ENCODE results near the gene LKAAEAR1. TPM values are rescaled to one million over a fixed set of nuclear protein-coding genes. Genes with fewer than 3 reads are reported as not detected.

LKAAEAR1 gene
- total and polyA plus RNA-seq, 9 of the 15 experiments (the other 6 are each of a cell fraction or from before 2014, with no cell fraction given) = not detected

DNA sequence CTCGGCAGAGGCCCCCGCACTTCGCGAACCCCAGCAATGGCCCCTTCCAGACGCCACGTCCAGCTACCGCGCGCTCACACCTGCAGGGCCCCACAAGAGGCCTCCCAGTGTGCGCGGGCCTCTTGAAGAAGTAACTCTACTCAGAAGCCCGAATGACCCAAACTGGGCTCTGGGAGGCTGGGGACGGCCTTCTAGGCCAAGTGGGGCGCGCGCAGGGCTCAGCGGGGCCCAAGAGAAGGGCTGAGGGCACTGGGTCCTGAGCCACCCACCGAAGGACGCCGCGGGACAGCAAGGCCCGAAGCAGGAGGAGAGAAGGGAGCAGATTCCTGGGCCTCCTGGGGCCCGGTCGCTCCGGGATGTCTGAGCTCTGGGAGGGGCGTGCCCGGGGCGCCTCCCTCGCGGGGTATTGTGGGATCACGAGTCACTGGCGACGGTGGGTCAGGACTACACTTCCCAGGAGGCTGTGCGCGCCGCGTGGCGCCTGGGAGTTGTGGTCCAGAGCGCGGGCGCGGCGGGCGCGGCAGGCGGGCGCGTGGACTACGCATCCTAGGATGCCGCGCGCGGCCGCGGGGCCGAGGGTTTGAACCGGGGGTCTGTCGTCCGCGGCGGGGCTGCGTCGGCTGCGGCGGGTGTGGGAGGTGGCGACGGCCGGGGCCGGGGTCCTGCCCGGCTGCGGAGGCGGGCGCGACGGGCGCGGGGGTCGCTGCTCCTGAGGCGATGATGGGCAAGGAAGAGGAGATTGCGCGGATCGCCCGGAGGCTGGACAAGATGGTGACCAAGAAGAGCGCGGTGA is 21.4 kb downstream of the LKAAEAR1 start, which contains the start of gene TCEA2 (continued):
- TF ChIP-seq, protein P1, sequence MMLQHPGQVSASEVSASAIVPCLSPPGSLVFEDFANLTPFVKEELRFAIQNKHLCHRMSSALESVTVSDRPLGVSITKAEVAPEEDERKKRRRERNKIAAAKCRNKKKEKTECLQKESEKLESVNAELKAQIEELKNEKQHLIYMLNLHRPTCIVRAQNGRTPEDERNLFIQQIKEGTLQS (IDR thresholded peaks at IDR 0.05) = no peak
- TF ChIP-seq, protein P1 (CRISPR knock-in tag; conservative IDR thresholded peaks at IDR 0.05) = no peak
- peak; percentile 95 for TF ChIP-seq ERF (CRISPR knock-in tag; IDR thresholded peaks at IDR 0.05)
- no peak for TF ChIP-seq CBX5 (IDR thresholded peaks at IDR 0.05; ENCODE audit: borderline replicate concordance, low read depth)
- TF ChIP-seq ZNF184 (CRISPR knock-in tag; IDR thresholded peaks at IDR 0.05) = no peak
- TF ChIP-seq HMG20B (CRISPR knock-in tag; IDR thresholded peaks at IDR 0.05) = no peak
- TF ChIP-seq ZZZ3 (IDR thresholded peaks at IDR 0.05) = no peak
- peak; percentile 92 for TF ChIP-seq CXXC5 (CRISPR knock-in tag; IDR thresholded peaks at IDR 0.05)
- TF ChIP-seq, protein P2, sequence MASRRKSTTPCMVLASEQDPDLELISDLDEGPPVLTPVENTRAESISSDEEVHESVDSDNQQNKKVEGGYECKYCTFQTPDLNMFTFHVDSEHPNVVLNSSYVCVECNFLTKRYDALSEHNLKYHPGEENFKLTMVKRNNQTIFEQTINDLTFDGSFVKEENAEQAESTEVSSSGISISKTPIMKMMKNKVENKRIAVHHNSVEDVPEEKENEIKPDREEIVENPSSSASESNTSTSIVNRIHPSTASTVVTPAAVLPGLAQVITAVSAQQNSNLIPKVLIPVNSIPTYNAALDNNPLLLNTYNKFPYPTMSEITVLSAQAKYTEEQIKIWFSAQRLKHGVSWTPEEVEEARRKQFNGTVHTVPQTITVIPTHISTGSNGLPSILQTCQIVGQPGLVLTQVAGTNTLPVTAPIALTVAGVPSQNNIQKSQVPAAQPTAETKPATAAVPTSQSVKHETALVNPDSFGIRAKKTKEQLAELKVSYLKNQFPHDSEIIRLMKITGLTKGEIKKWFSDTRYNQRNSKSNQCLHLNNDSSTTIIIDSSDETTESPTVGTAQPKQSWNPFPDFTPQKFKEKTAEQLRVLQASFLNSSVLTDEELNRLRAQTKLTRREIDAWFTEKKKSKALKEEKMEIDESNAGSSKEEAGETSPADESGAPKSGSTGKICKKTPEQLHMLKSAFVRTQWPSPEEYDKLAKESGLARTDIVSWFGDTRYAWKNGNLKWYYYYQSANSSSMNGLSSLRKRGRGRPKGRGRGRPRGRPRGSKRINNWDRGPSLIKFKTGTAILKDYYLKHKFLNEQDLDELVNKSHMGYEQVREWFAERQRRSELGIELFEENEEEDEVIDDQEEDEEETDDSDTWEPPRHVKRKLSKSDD (conservative IDR thresholded peaks at IDR 0.05; ENCODE audit: low read length) = peak; percentile 53; the same call in 1 of the 2 replicates
- TF ChIP-seq, protein P3, sequence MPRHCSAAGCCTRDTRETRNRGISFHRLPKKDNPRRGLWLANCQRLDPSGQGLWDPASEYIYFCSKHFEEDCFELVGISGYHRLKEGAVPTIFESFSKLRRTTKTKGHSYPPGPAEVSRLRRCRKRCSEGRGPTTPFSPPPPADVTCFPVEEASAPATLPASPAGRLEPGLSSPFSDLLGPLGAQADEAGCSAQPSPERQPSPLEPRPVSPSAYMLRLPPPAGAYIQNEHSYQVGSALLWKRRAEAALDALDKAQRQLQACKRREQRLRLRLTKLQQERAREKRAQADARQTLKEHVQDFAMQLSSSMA (CRISPR knock-in tag; IDR thresholded peaks at IDR 0.05) = no peak
- TF ChIP-seq PURB (CRISPR knock-in tag; IDR thresholded peaks at IDR 0.05; ENCODE audit: low read depth) = no peak
- TF ChIP-seq PHF20 (IDR thresholded peaks at IDR 0.05; ENCODE audit: partially characterized antibody) = peak; percentile 85
- TF ChIP-seq TFAM (CRISPR knock-in tag; conservative IDR thresholded peaks at IDR 0.05) = no peak
- no peak for TF ChIP-seq EHMT2 (IDR thresholded peaks at IDR 0.05)
- peak; percentile 57; the same call in 1 of the 2 replicates for TF ChIP-seq FOXJ2 (tag; IDR thresholded peaks at IDR 0.05)
- no peak for TF ChIP-seq MCM7 (IDR thresholded peaks at IDR 0.05)
- peak in 1 of 2 experiments; percentile 60; a peak in 2 of 4 replicates for TF ChIP-seq NONO (IDR thresholded peaks at IDR 0.05; ENCODE audit: low read depth in 2 of 2, low read length in 1 of 2)
- TF ChIP-seq NFRKB (IDR thresholded peaks at IDR 0.05; ENCODE audit: low read depth) = no peak
- no peak for TF ChIP-seq SMC3 (conservative IDR thresholded peaks at IDR 0.05; ENCODE audit: insufficient read depth, low read depth, low read length)
- TF ChIP-seq DMBX1 (CRISPR knock-in tag; IDR thresholded peaks at IDR 0.05; ENCODE audit: borderline replicate concordance) = peak; percentile 96
- TF ChIP-seq SETDB1 (IDR thresholded peaks at IDR 0.05; ENCODE audit: low read length) = no peak
- TF ChIP-seq HMG20A (CRISPR knock-in tag; conservative IDR thresholded peaks at IDR 0.05) = no peak

Data from K562 (cell line).